C1 segment of cervical spinal cord (tissue), 14 donors: ENCODE data around the gene PLCB4.

Source experiments
- DNase-seq, 14 donors: peaks; one replicate each; lab custom pipeline; 2025; lab: John Stamatoyannopoulos, UW

Gene PLCB4

DNA sequence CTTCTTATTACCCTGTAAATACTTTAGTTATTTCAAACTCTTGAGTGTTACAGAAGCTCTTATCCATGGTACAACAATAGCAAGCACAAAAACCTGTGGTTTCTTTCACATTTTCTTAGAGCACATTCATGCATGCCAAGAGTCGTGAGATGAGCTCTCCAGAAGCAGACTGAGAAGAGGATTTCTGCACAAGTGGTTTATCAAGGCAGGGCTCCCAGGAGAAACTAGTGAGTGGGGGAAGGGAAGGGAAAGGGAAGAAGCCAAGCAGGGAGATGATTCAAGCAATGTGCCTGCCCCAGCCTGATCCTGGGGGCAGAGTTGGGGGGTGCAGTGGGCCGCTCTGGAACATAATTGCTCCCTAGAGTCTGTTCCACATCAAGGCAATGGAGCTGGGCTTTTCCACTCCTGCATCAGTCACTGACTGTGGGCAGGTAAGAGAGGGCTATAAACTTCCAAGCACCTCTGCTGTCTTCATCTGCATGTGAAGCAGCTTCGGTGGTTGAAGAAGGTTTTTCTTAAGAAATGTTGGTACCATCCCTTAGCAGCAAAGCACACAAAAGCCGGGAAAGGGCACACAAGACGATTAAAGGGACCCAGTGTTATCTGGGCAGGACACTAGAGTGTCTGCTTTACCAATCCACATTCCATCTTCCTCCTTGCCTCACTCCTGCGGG lies 152.1 kb downstream of the PLCB4 start:
- no peak for DNase-seq

DNA sequence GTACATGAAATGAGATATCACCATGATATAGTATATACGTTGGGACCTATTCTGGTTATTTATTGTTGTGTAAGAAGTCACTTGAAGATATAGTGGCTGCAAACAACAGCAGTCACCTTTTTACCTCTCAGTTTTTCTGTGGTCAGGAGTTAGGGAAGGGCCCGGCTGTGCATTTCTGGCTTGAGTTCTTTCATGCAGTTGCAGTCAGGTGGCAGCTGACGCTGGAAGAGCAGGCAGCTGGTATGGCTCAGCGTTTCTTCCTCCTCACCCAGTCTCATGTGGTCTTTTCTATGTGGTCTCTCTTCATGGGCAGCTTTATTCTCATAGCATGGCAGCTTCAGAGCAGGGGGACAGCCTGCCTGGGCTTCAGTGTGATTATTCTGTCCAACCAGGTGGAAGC lies 154.4 kb downstream of the PLCB4 start:
- DNase-seq, result no peak

GRCh38 chr20:9225879-9226278 lies 157.0 kb downstream of the PLCB4 start:
- peak in 1 of 14 donors; percentile 70 for DNase-seq

DNA sequence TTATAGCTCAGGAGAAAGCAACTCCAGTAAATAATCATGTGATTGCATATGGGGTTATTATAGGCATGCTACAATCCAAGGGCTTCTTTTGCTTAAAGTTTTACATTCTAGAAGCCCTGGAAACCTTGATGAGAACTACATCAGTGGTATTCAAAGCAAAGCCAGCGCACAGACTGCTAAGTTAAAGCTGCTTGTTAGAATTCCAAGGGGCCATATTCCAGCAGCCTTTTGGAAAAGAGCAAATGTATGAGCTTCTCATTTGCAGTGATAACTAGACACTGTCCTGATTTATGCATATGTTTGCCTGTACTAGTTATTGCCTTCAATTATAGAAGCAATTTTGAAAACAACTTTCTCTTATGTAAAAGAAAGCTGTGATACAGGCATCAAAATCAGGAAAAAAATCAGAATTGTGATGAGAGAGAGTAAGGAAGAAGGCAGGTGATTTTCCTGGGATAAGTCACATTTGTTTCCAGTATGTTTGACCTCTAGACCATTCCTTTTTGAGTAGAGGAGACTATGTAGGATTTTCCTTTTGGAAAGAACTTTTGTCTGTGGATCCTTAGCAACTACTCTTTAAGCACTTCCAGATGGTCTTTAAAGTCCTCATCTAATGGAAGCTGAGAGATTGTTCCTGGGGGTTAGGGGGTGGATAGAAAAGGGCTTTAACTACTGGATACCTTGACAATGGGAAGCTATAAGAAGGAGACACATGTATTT lies 159.2 kb downstream of the PLCB4 start:
- no peak for DNase-seq

- peak in 1 of 14 donors; percentile 17 for DNase-seq
These were observed 160.0 kb downstream of the PLCB4 start for GRCh38 chr20:9228774-9229450.

- DNase-seq, result no peak
These were observed 161.5 kb downstream of the PLCB4 start for GRCh38 chr20:9230406-9230805.

DNA sequence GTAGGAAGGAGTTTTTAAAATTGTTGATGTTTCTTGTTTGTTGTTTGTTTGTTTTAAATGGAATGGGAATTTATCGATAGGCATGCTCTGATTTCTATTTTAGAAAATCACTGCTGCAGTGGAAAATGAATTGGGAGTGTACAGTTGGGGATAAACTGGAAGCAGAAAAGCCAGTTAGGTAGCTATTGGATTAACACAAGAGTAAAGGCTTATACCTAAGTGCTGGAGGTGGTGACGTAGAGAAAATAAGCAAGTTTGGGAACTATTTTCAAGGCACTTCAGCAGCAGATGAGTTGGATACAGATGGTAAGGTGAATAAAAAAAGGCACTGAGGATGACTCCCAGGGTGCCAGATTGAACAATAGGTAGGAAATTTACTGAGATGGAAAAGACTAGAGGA lies 164.9 kb downstream of the PLCB4 start:
- no peak for DNase-seq

DNA sequence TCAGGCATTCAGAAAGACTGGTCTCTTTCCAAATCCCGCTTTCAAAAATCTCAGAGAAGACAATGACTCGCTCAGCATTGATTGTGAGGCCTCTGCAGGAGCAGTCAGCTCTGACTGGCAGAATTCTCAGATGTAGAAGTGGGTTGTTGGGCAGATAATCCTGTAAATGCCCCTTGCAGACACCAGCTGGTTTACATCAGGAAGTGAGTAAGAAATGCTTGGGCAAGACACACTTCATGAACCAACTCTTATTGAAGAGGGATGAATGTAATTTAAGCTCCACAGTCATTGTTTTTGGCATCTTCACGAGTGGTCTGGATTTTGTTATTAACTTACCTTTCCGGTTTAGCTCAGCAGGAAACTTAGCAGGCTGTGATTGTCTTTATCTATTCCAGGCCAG lies 166.6 kb downstream of the PLCB4 start:
- DNase-seq, result no peak

DNA sequence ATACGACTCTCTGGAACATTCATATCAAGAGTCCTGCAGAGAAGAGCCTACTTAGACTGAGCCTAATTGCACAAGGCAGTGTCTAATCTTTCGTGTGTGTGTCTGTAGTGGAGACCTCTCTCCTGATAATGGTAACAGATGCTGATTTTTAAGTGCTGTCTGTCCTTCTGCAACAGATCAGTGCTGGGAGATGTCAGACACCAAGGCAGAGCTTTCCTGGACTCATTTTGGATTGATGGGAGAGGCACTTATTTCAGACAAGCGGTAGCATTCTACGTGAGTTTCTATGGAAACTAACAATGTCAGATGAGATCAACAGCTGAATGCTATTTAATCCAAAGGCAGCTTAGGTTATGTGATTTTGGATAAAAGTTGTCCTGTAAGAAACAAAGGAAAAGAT lies 167.6 kb downstream of the PLCB4 start:
- DNase-seq, result no peak

- no peak for DNase-seq
These were observed 172.4 kb downstream of the PLCB4 start for GRCh38 chr20:9241232-9241692.

GRCh38 chr20:9241721-9242427 lies 173.0 kb downstream of the PLCB4 start:
- DNase-seq, result no peak

DNA sequence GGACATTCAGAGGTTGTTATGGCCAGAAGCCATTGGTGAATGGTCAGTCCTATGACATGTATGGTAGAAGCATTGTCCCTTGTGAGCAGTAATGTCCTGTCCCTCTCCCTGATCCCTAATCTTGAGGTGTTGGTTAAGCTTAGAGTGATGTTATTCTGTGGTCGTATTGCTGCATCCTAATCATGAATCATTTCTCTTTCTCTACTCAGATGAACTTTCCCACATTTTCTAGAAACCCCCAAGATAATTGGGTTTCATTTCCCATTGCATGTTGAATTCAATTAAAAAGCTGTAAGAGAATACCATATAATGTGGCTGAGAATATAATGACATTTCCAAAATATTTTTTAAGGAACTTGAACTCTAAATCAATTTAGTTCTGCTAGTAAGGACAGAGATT lies 175.1 kb downstream of the PLCB4 start:
- DNase-seq, result no peak

- no peak for DNase-seq
These were observed 175.9 kb downstream of the PLCB4 start for GRCh38 chr20:9244811-9245210.

GRCh38 chr20:9246731-9247130 lies 177.8 kb downstream of the PLCB4 start:
- DNase-seq, result no peak

GRCh38 chr20:9250511-9250910 lies 181.6 kb downstream of the PLCB4 start:
- no peak for DNase-seq

DNA sequence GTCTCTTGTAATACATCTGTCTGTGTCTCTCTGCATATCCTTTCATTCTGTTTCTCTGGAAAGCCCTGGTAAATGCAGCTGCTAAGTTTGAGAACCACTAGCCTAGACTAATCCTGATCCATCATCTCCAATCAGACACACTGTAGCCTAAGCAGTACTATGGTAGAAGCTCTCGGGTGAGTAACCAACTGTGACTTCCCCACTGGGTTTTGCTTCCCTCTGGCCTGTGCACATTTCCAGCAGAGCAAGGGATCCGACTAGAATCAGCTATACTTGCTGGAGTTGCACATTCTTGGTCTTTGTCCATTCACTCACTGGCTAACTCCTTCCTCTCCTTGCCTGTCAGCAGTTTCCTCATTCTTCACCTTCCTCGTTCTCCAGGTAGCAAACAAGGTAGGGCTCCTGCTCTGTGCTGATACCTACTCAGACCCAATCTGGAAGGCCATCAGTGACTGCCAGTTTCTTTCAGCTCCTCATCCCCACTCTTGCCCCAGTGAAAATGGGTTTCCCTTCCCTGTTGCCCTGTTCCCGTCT lies 184.2 kb downstream of the PLCB4 start:
- DNase-seq, result no peak

GRCh38 chr20:9255171-9255570 lies 186.3 kb downstream of the PLCB4 start:
- DNase-seq, result no peak

DNA sequence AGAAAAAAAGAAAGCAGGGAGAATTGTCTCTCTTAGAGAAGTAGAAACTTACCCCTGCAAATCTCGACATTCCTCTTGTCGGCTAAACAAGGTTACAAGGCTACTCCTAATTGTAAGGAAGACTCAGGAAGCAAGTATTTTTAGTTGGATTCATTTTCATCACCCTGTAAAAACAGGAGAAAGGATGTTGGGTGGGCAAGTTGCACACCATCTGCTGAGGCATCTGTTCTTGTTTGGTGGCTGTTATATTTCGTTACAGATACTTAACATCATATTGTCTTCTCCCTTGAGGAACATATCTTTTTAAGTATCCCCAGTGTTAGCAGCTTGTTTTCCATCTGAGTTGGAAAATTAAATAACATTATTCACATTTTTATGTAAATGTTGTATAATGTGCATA lies 187.5 kb downstream of the PLCB4 start:
- peak in 1 of 14 donors; percentile 59 for DNase-seq

DNA sequence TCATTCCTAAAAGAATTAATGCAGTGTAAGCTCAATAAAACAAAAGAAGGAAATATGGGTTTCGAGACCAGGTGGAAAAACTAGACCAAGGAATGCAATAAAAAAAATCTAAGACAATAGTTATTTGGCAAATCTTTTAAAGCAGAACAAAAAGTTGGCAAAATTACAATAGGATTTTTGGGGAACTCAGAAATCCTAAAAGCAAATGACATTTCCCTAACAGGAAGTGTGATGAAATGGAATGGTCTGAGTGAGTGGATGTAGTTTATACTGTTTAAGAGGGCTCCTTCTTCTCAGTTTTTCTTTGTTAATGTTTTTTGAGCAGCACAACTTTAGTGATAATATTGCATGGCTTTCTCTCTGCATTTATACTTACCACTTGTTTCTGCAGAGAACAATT lies 190.0 kb downstream of the PLCB4 start:
- no peak for DNase-seq

DNA sequence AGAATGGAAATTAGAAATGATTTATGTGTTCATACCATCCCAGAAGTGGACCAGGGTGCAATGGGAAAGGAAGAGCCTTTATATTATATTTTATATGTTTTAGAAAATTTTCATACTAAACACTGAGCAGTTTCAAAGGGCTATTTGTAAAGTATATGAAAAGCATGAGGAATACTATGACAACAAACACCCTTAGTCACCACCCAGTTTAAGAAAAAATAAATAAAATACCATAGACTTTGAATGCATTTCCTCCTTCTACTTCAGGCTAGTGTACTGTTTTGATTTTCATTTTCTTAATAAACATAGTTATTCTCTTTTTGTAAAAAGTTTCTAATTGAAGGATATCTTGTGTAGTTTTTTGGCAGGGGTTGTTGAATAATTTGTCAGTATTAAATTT lies 191.1 kb downstream of the PLCB4 start:
- no peak for DNase-seq

GRCh38 chr20:9261781-9262180 lies 192.9 kb downstream of the PLCB4 start:
- DNase-seq, result no peak

DNA sequence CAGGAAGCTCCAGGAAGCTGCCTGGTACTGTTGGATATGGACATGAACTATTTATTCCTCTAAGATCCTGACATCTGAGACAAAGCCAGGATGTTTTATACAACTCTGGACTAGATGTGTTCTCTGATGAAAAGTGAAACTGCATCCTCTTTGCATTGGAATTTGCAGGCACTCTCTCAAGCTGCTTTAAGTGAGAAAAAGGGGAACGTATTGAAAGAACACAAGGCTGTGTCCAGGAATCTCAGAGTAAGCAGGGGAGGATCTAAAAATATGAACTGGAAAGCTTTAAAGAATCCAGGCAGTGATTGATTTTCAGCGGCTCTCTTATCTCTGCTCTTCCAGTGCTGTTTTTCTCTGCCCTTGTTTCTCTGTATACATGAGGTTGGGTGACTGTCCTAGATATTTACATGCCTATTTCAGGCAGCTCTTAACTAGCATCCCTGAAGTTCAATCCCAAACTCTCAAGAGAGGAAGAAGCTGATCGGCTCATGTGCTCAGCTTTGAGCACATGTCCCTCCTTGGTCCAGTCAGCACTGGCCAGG lies 193.8 kb downstream of the PLCB4 start:
- DNase-seq, result no peak
